Keratinocyte (primary cell): Measurements from ENCODE around the gene RNF144B. TPM values are rescaled to one million over a fixed set of nuclear protein-coding genes. Genes with fewer than 3 reads are reported as not detected.

Experiments used
- DNase-seq: peaks from one replicate; pipeline ENCODE4 v3.0.0-alpha.2; 2011; ENCODE audit warnings: low read depth, missing footprints, low spot score
- FAIRE-seq: peaks from 2 replicates; lab custom pipeline; 2011; peaks lifted over from hg19 to GRCh38; lab: Jason Lieb, UNC
- H2AFZ ChIP-seq: 2 replicates; pipeline ENCODE4 v1.6.0; 2012; ENCODE audit warnings: low read length, control low read depth, inconsistent platforms; ENCODE audit not compliant: control insufficient read depth
- H3K27ac ChIP-seq: 2 replicates; pipeline ENCODE4 v1.5.1; 2011; ENCODE audit warnings: low read length; ENCODE audit not compliant: control insufficient read depth, insufficient read depth
- H3K27me3 ChIP-seq: 3 replicates; pipeline ENCODE4 v1.6.0; 2011; ENCODE audit warnings: low read length; ENCODE audit not compliant: control insufficient read depth, insufficient read depth; ENCODE audit errors: extremely low read depth
- H3K36me3 ChIP-seq, 2 experiments: 2 replicates in 1 of 2; 3 replicates in 1 of 2; pipeline ENCODE4 v1.5.1; 2011; ENCODE audit warnings: low read length in 2 of 2, mild to moderate bottlenecking in 1 of 2; ENCODE audit not compliant: control insufficient read depth in 2 of 2, insufficient read depth in 2 of 2; ENCODE audit errors: extremely low read depth in 1 of 2
- H3K4me1 ChIP-seq: 3 replicates; pipeline ENCODE4 v1.5.1; 2011; ENCODE audit warnings: low read length; ENCODE audit not compliant: control insufficient read depth, insufficient read depth; ENCODE audit errors: extremely low read depth
- H3K4me2 ChIP-seq: 3 replicates; pipeline ENCODE4 v1.6.0; 2011; ENCODE audit warnings: low read depth, low read length; ENCODE audit not compliant: control insufficient read depth, insufficient read depth; ENCODE audit errors: extremely low read depth
- H3K4me3 ChIP-seq, 3 experiments: fragments of 200-600 bp in 1 of 3; sonication (generic) in 1 of 3; 2 replicates in 2 of 3; 3 replicates in 1 of 3; pipeline ENCODE4 v1.5.1; 2011 to 2016; ENCODE audit warnings: low read length in 3 of 3, mild to moderate bottlenecking in 3 of 3, control low read depth in 2 of 3, inconsistent platforms in 1 of 3, low read depth in 1 of 3, mixed read lengths in 1 of 3, mixed run types in 1 of 3, moderate library complexity in 1 of 3; ENCODE audit not compliant: control insufficient read depth in 2 of 3, insufficient read depth in 2 of 3; ENCODE audit errors: extremely low read depth in 1 of 3
- H3K79me2 ChIP-seq: 2 replicates; pipeline ENCODE4 v1.6.0; 2012; ENCODE audit warnings: low read length; ENCODE audit not compliant: control insufficient read depth, insufficient read depth
- H3K9ac ChIP-seq: 3 replicates; pipeline ENCODE4 v1.6.0; 2011; ENCODE audit warnings: low read length; ENCODE audit not compliant: control insufficient read depth, insufficient read depth; ENCODE audit errors: extremely low read depth
- H3K9me1 ChIP-seq: 3 replicates; pipeline ENCODE4 v1.6.0; 2011; ENCODE audit warnings: low read length; ENCODE audit not compliant: control insufficient read depth, insufficient read depth; ENCODE audit errors: extremely low read depth
- H3K9me3 ChIP-seq: 2 replicates; pipeline ENCODE4 v1.5.1; 2012; ENCODE audit warnings: low read depth, low read length; ENCODE audit not compliant: control insufficient read depth
- H4K20me1 ChIP-seq: 3 replicates; pipeline ENCODE4 v1.6.0; 2011; ENCODE audit warnings: low read length; ENCODE audit not compliant: control insufficient read depth, insufficient read depth; ENCODE audit errors: extremely low read depth
- CTCF ChIP-seq, 3 experiments: IDR thresholded peaks in 1 of 3; conservative IDR thresholded peaks in 1 of 3; optimal IDR thresholded peaks in 1 of 3; 2 replicates in 2 of 3; 3 replicates in 1 of 3; pipeline versions ENCODE3 to v1.5.1; 2011; ENCODE audit warnings: low read length in 3 of 3, mild to moderate bottlenecking in 3 of 3, moderate library complexity in 2 of 3, control low read depth in 1 of 3, inconsistent platforms in 1 of 3; ENCODE audit not compliant: insufficient read depth in 2 of 3; ENCODE audit errors: extremely low read depth in 1 of 3
- EZH2 ChIP-seq: IDR thresholded peaks from one replicate; pipeline ENCODE4 v1.6.1; 2012; ENCODE audit warnings: inconsistent platforms, mild to moderate bottlenecking, low read length, moderate library complexity
- dilution Hi-C: fragments of 300-500 bp; cut with MboI; formaldehyde crosslinking; loops from one replicate; pipeline ENCODE4 v1.7.0; 2020; ENCODE audit warnings: low sequenced_read_pairs; ENCODE audit not compliant: extremely low pct_ligation_motif_present
- polyA plus RNA-seq, 5 experiments: library from polyadenylated mRNA; depleted of rRNA in 3 of 5; stranded (reverse) in 3 of 5; stranded (forward) in 1 of 5; unstranded in 1 of 5; fragments of >200 nt; gene quantifications; 1 replicate in 1 of 5; 2 replicates in 3 of 5; 3 replicates in 1 of 5; pipeline versions ENCODE4 v1.2.1 to v1.2.3, GENCODE V29; 2011 to 2012; ENCODE audit warnings: missing spikeins in 2 of 5, low read depth in 1 of 5, low replicate concordance in 1 of 5

The RNF144B gene
- polyA plus RNA-seq, 1 donor (not counting 4 experiments of a cell fraction or from before 2014, with no cell fraction given) = 9.0 TPM

GRCh38 chr6:18465410-18466154 lies 78.4 kb downstream of the RNF144B start:
- H3K4me2 ChIP-seq = no peak overlapping the region

GRCh38 chr6:18467741-18468502 lies 80.8 kb downstream of the RNF144B start:
- FAIRE-seq (no peak), DNase-seq (no peak)
- H3K4me3 ChIP-seq = no peak overlapping the region
- dilution Hi-C loops = no loop called here
- no peak overlapping the region for H3K9ac ChIP-seq
- H3K79me2 ChIP-seq = no peaks in the 10 kb centered on the region
- H3K27ac ChIP-seq = no peak overlapping the region
- no peaks in the 10 kb centered on the region for H3K9me1 ChIP-seq
- no peaks in the 10 kb centered on the region for H3K4me1 ChIP-seq
- peaks cover 7 to 15% of the 10 kb centered on the region in 2 experiments for H3K36me3 ChIP-seq
- H3K27me3 ChIP-seq = no peaks in the 10 kb centered on the region
- H4K20me1 ChIP-seq = no peaks in the 10 kb centered on the region
- H3K4me2 ChIP-seq = no peak overlapping the region
- no peak for TF ChIP-seq EZH2
- no peak for TF ChIP-seq CTCF (optimal IDR thresholded peaks at IDR 0.05 in 1 of 3, IDR thresholded peaks at IDR 0.05 in 1 of 3, conservative IDR thresholded peaks at IDR 0.05 in 1 of 3; ENCODE audit: extremely low read depth in 1 of 3, insufficient read depth in 2 of 3, low read length in 3 of 3)
- no peak overlapping the region for H2AFZ ChIP-seq
- H3K9me3 ChIP-seq = no peaks in the 10 kb centered on the region

More at GRCh38 chr6:18465410-18466154, 78.4 kb downstream of the RNF144B start:
- no peak overlapping the region for H3K4me3 ChIP-seq
- no peaks in the 10 kb centered on the region for H3K4me1 ChIP-seq
- no peaks in the 10 kb centered on the region for H3K27me3 ChIP-seq
- no peak for TF ChIP-seq CTCF (optimal IDR thresholded peaks at IDR 0.05 in 1 of 3, IDR thresholded peaks at IDR 0.05 in 1 of 3, conservative IDR thresholded peaks at IDR 0.05 in 1 of 3; ENCODE audit: extremely low read depth in 1 of 3, insufficient read depth in 2 of 3, low read length in 3 of 3)
- no peak for TF ChIP-seq EZH2
- no peaks in the 10 kb centered on the region for H3K79me2 ChIP-seq
- DNase-seq (no peak), FAIRE-seq (no peak)
- dilution Hi-C loops = no loop called here
- no peak overlapping the region for H2AFZ ChIP-seq
- H3K36me3 ChIP-seq = peaks cover 8 to 21% of the 10 kb centered on the region in 2 experiments
- no peaks in the 10 kb centered on the region for H4K20me1 ChIP-seq
- no peaks in the 10 kb centered on the region for H3K9me1 ChIP-seq
- H3K9ac ChIP-seq = no peak overlapping the region
- no peak overlapping the region for H3K27ac ChIP-seq
- no peaks in the 10 kb centered on the region for H3K9me3 ChIP-seq
